ENCODE measurements around the gene HEMK1.

Gene HEMK1

GRCh38 chr3:50622881-50623280, 53.6 kb downstream of the HEMK1 start:
- Histone ChIP-seq H3K36me3 (no peaks in the 10 kb centered on the region), H3K4me1 (no peaks in the 10 kb centered on the region; the same call in 1 of the 2 replicates), H3K4me3 (ENCODE audit: low read depth, low read length) (no peak overlapping the region), H3K27me3 (no peaks in the 10 kb centered on the region), H3K9me3 (no peaks in the 10 kb centered on the region)
- DNase-seq, result no peak
- no peak for TF ChIP-seq CTCF (IDR thresholded peaks at IDR 0.05; ENCODE audit: low read depth, low read length)

GRCh38 chr3:50623840-50624474, 54.6 kb downstream of the HEMK1 start:
- H3K36me3 ChIP-seq, result no peaks in the 10 kb centered on the region
- H3K9me3 ChIP-seq, result no peaks in the 10 kb centered on the region
- no peaks in the 10 kb centered on the region for H3K27me3 ChIP-seq
- no peaks in the 10 kb centered on the region; the same call in 1 of the 2 replicates for H3K4me1 ChIP-seq
- DNase-seq, result no peak
- TF ChIP-seq CTCF (IDR thresholded peaks at IDR 0.05; ENCODE audit: low read depth, low read length), result no peak
- no peak overlapping the region for H3K4me3 ChIP-seq (ENCODE audit: low read depth, low read length)

GRCh38 chr3:50624634-50625033, 55.3 kb downstream of the HEMK1 start:
- H3K36me3 ChIP-seq, result no peaks in the 10 kb centered on the region
- no peaks in the 10 kb centered on the region; the same call in 1 of the 2 replicates for H3K4me1 ChIP-seq
- H3K27me3 ChIP-seq, result no peaks in the 10 kb centered on the region
- H3K4me3 ChIP-seq (ENCODE audit: low read depth, low read length), result no peak overlapping the region
- H3K9me3 ChIP-seq, result no peaks in the 10 kb centered on the region
- no peak for DNase-seq
- no peak for TF ChIP-seq CTCF (IDR thresholded peaks at IDR 0.05; ENCODE audit: low read depth, low read length)

GRCh38 chr3:50625231-50626182, 56.2 kb downstream of the HEMK1 start:
- Histone ChIP-seq H3K9me3 (no peaks in the 10 kb centered on the region), H3K4me1 (peaks cover 4% of the 10 kb centered on the region; the same call in 1 of the 2 replicates), H3K36me3 (no peaks in the 10 kb centered on the region), H3K27me3 (no peaks in the 10 kb centered on the region), H3K4me3 (ENCODE audit: low read depth, low read length) (no peak overlapping the region)
- TF ChIP-seq CTCF (IDR thresholded peaks at IDR 0.05; ENCODE audit: low read depth, low read length), result no peak
- no peak for DNase-seq

- DNase-seq, result no peak
- Histone ChIP-seq H3K4me3 (ENCODE audit: low read depth, low read length) (no peak overlapping the region), H3K4me1 (peaks cover 10% of the 10 kb centered on the region), H3K27me3 (no peaks in the 10 kb centered on the region), H3K36me3 (no peaks in the 10 kb centered on the region), H3K9me3 (no peaks in the 10 kb centered on the region)
- TF ChIP-seq CTCF (IDR thresholded peaks at IDR 0.05; ENCODE audit: low read depth, low read length), result no peak
Observed at GRCh38 chr3:50626401-50626800, 57.1 kb downstream of the HEMK1 start.

All from BE2C (cell line).